Measurements from ENCODE around the gene IL9R.
"Not testable (repeated sequence)": the region's sequence is repeated elsewhere in the genome, so short reads cannot be mapped to it uniquely, and the experiment has no call there.

Gene IL9R

GRCh38 chrX:155995321-155995875 is 2.1 kb upstream of the IL9R start:
- in situ Hi-C loops (cut with HindIII; ENCODE audit: low sequenced_read_pairs) = no loop called here

GRCh38 chrX:155998116-155998515 is 620 bp downstream of the IL9R start:
- in situ Hi-C loops (cut with HindIII; ENCODE audit: low sequenced_read_pairs) = no loop called here

GRCh38 chrX:155998761-155999510 is 1.4 kb downstream of the IL9R start:
- in situ Hi-C loops (cut with HindIII; ENCODE audit: low sequenced_read_pairs) = no loop called here

- in situ Hi-C loops (cut with HindIII; ENCODE audit: low sequenced_read_pairs) = not testable (repeated sequence)
These were observed 2.3 kb downstream of the IL9R start for GRCh38 chrX:155999751-156000150.

GRCh38 chrX:156000361-156000926 is 2.9 kb downstream of the IL9R start:
- in situ Hi-C loops (cut with HindIII; ENCODE audit: low sequenced_read_pairs) = no loop called here

GRCh38 chrX:156001001-156001666 is 3.6 kb downstream of the IL9R start:
- in situ Hi-C loops (cut with HindIII; ENCODE audit: low sequenced_read_pairs) = no loop called here

- in situ Hi-C loops (cut with HindIII; ENCODE audit: low sequenced_read_pairs) = no loop called here
These were observed 4.1 kb downstream of the IL9R start for GRCh38 chrX:156001667-156002021.

GRCh38 chrX:156002507-156002906 is 5.0 kb downstream of the IL9R start:
- in situ Hi-C loops (cut with HindIII; ENCODE audit: low sequenced_read_pairs) = no loop called here

GRCh38 chrX:156003486-156004185 is 6.1 kb downstream of the IL9R start:
- in situ Hi-C loops (cut with HindIII; ENCODE audit: low sequenced_read_pairs) = no loop called here

- in situ Hi-C loops (cut with HindIII; ENCODE audit: low sequenced_read_pairs) = no loop called here
These were observed 6.8 kb downstream of the IL9R start for GRCh38 chrX:156004256-156004655.

GRCh38 chrX:156004740-156005139 is 7.2 kb downstream of the IL9R start:
- in situ Hi-C loops (cut with HindIII; ENCODE audit: low sequenced_read_pairs) = no loop called here

GRCh38 chrX:156005144-156005543 is 7.6 kb downstream of the IL9R start:
- in situ Hi-C loops (cut with HindIII; ENCODE audit: low sequenced_read_pairs) = no loop called here

- in situ Hi-C loops (cut with HindIII; ENCODE audit: low sequenced_read_pairs) = not testable (repeated sequence)
These were observed 9.0 kb downstream of the IL9R start for GRCh38 chrX:156006468-156006867.

- in situ Hi-C loops (cut with HindIII; ENCODE audit: low sequenced_read_pairs) = not testable (repeated sequence)
These were observed 10.9 kb downstream of the IL9R start for GRCh38 chrX:156008379-156008778.

- in situ Hi-C loops (cut with HindIII; ENCODE audit: low sequenced_read_pairs) = no loop called here
These were observed 11.4 kb downstream of the IL9R start for GRCh38 chrX:156008915-156009314.

GRCh38 chrX:156009691-156010090 is 12.2 kb downstream of the IL9R start:
- in situ Hi-C loops (cut with HindIII; ENCODE audit: low sequenced_read_pairs) = not testable (repeated sequence)

- in situ Hi-C loops (cut with HindIII; ENCODE audit: low sequenced_read_pairs) = not testable (repeated sequence)
These were observed 15.9 kb downstream of the IL9R start for GRCh38 chrX:156013286-156013953.

- in situ Hi-C loops (cut with HindIII; ENCODE audit: low sequenced_read_pairs) = not testable (repeated sequence)
These were observed 22.4 kb downstream of the IL9R start for GRCh38 chrX:156019846-156020245.

- in situ Hi-C loops (cut with HindIII; ENCODE audit: low sequenced_read_pairs) = not testable (repeated sequence)
These were observed 25.5 kb downstream of the IL9R start for GRCh38 chrX:156023002-156023401.

GRCh38 chrX:156024949-156025492 is 27.5 kb downstream of the IL9R start:
- in situ Hi-C loops (cut with HindIII; ENCODE audit: low sequenced_read_pairs) = not testable (repeated sequence)
